ENCODE results near the gene NAT16.
A peak's percentile ranks its signal among the peaks of the same experiment; 100 is the strongest.

Gene NAT16

GRCh38 chr7:101218236-101219125 lies 38.4 kb upstream of the NAT16 start:
- DNase-seq (ENCODE audit: insufficient read length, low spot score) (no peak), FAIRE-seq (no peak)
- TF ChIP-seq CTCF (IDR thresholded peaks at IDR 0.05; ENCODE audit: insufficient read depth, missing control alignments), result no peak

GRCh38 chr7:101217388-101218235 lies 37.5 kb upstream of the NAT16 start, which contains the start of the genes PLOD3 and ZNHIT1:
Gene PLOD3, minus strand, starts transcription at chr7:101217581. Its CDS starts 307 bp downstream, at chr7:101217274.
Gene ZNHIT1, plus strand, starts transcription at chr7:101218165. Its CDS starts 31 bp downstream, at chr7:101218196.
- DNase-seq (ENCODE audit: insufficient read length, low spot score), result peak; percentile 99
- FAIRE-seq, result peak; percentile 77
- TF ChIP-seq CTCF (IDR thresholded peaks at IDR 0.05; ENCODE audit: insufficient read depth, missing control alignments), result no peak

GRCh38 chr7:101216860-101217387 lies 36.8 kb upstream of the NAT16 start:
- DNase-seq (ENCODE audit: insufficient read length, low spot score) (no peak), FAIRE-seq (no peak)
- no peak for TF ChIP-seq CTCF (IDR thresholded peaks at IDR 0.05; ENCODE audit: insufficient read depth, missing control alignments)

- DNase-seq (ENCODE audit: insufficient read length, low spot score), result no peak
- no peak for TF ChIP-seq CTCF (IDR thresholded peaks at IDR 0.05; ENCODE audit: insufficient read depth, missing control alignments)
- FAIRE-seq, result no peak
These were observed 36.1 kb upstream of the NAT16 start for GRCh38 chr7:101216001-101216859.

GRCh38 chr7:101212014-101212413 lies 31.9 kb upstream of the NAT16 start:
- TF ChIP-seq CTCF (IDR thresholded peaks at IDR 0.05; ENCODE audit: insufficient read depth, missing control alignments), result no peak
- no peak for FAIRE-seq
- no peak for DNase-seq (ENCODE audit: insufficient read length, low spot score)

- FAIRE-seq, result no peak
- no peak for TF ChIP-seq CTCF (IDR thresholded peaks at IDR 0.05; ENCODE audit: insufficient read depth, missing control alignments)
These were observed 31.4 kb upstream of the NAT16 start for GRCh38 chr7:101211501-101211900.

More at GRCh38 chr7:101211501-101211900, 31.4 kb upstream of the NAT16 start:
- no peak for DNase-seq (ENCODE audit: insufficient read length, low spot score)
